Measurements from ENCODE around the gene SH3D19.

The SH3D19 gene

GRCh38 chr4:151316645-151317044, 8.8 kb downstream of the SH3D19 start:
- Histone ChIP-seq H3K9ac (ENCODE audit: low read length) (no peak overlapping the region), H3F3A (ENCODE audit: insufficient read depth) (no peaks in the 10 kb centered on the region), H2AFZ (ENCODE audit: low read depth, low read length, severe bottlenecking) (no peak overlapping the region), H3K27ac (ENCODE audit: low read depth, low read length) (no peak overlapping the region), H3K79me2 (ENCODE audit: insufficient read depth, low read length) (no peaks in the 10 kb centered on the region), H3K9me3 (ENCODE audit: insufficient read depth, low read length) (no peaks in the 10 kb centered on the region), H3K27me3 (ENCODE audit: low read length) (no peaks in the 10 kb centered on the region), H3K9me2 (replicated peaks; ENCODE audit: insufficient read depth, low read length) (no peaks in the 10 kb centered on the region), H3K4me2 (ENCODE audit: low read depth, low read length, poor library complexity, severe bottlenecking) (no peak overlapping the region), H3K36me3 (ENCODE audit: low read length) (no peaks in the 10 kb centered on the region), H3K4me3 (ENCODE audit: insufficient read depth, low read length, poor library complexity, severe bottlenecking) (no peak overlapping the region), H4K20me1 (ENCODE audit: low read depth, low read length) (no peaks in the 10 kb centered on the region)
- no peak for TF ChIP-seq EZH2phosphoT487 (conservative IDR thresholded peaks at IDR 0.05; ENCODE audit: low read length)
- TF ChIP-seq CTCF (IDR thresholded peaks at IDR 0.05; ENCODE audit: insufficient read depth, low read length, poor library complexity, severe bottlenecking) = no peak

GRCh38 chr4:151315212-151315886, 10.1 kb downstream of the SH3D19 start:
- Histone ChIP-seq H3K27ac (ENCODE audit: low read depth, low read length) (no peak overlapping the region), H3F3A (ENCODE audit: insufficient read depth) (no peaks in the 10 kb centered on the region), H3K27me3 (ENCODE audit: low read length) (no peaks in the 10 kb centered on the region), H3K9ac (ENCODE audit: low read length) (no peak overlapping the region), H3K9me2 (replicated peaks; ENCODE audit: insufficient read depth, low read length) (no peaks in the 10 kb centered on the region), H4K20me1 (ENCODE audit: low read depth, low read length) (no peaks in the 10 kb centered on the region), H3K36me3 (ENCODE audit: low read length) (no peaks in the 10 kb centered on the region), H3K9me3 (ENCODE audit: insufficient read depth, low read length) (no peaks in the 10 kb centered on the region), H2AFZ (ENCODE audit: low read depth, low read length, severe bottlenecking) (no peak overlapping the region), H3K4me2 (ENCODE audit: low read depth, low read length, poor library complexity, severe bottlenecking) (no peak overlapping the region), H3K79me2 (ENCODE audit: insufficient read depth, low read length) (no peaks in the 10 kb centered on the region), H3K4me3 (ENCODE audit: insufficient read depth, low read length, poor library complexity, severe bottlenecking) (no peak overlapping the region)
- TF ChIP-seq CTCF (IDR thresholded peaks at IDR 0.05; ENCODE audit: insufficient read depth, low read length, poor library complexity, severe bottlenecking) = no peak
- TF ChIP-seq EZH2phosphoT487 (conservative IDR thresholded peaks at IDR 0.05; ENCODE audit: low read length) = no peak

- Histone ChIP-seq H3F3A (ENCODE audit: insufficient read depth) (no peaks in the 10 kb centered on the region), H3K9me3 (ENCODE audit: insufficient read depth, low read length) (no peaks in the 10 kb centered on the region), H3K4me3 (ENCODE audit: insufficient read depth, low read length, poor library complexity, severe bottlenecking) (no peak overlapping the region), H2AFZ (ENCODE audit: low read depth, low read length, severe bottlenecking) (no peak overlapping the region), H3K9me2 (replicated peaks; ENCODE audit: insufficient read depth, low read length) (no peaks in the 10 kb centered on the region), H3K36me3 (ENCODE audit: low read length) (no peaks in the 10 kb centered on the region), H3K9ac (ENCODE audit: low read length) (no peak overlapping the region), H3K4me2 (ENCODE audit: low read depth, low read length, poor library complexity, severe bottlenecking) (no peak overlapping the region), H3K27ac (ENCODE audit: low read depth, low read length) (no peak overlapping the region), H4K20me1 (ENCODE audit: low read depth, low read length) (no peaks in the 10 kb centered on the region), H3K27me3 (ENCODE audit: low read length) (no peaks in the 10 kb centered on the region), H3K79me2 (ENCODE audit: insufficient read depth, low read length) (no peaks in the 10 kb centered on the region)
- no peak for TF ChIP-seq CTCF (IDR thresholded peaks at IDR 0.05; ENCODE audit: insufficient read depth, low read length, poor library complexity, severe bottlenecking)
- no peak for TF ChIP-seq EZH2phosphoT487 (conservative IDR thresholded peaks at IDR 0.05; ENCODE audit: low read length)
Measured at GRCh38 chr4:151314479-151314878, 10.9 kb downstream of the SH3D19 start.
